OCI-LY7 (cell line): ENCODE results near the gene ANKZF1. TPM values are rescaled to one million over a fixed set of nuclear protein-coding genes. Genes with fewer than 3 reads are reported as not detected.

ENCODE experiments used
- Bru-seq: library from RNA; stranded (reverse); fragments of 400-500 nt; gene quantifications from one replicate; lab custom pipeline; 2021; lab: Mats Ljungman, UMichigan
- BruChase-seq, 2 experiments: library from RNA; stranded (reverse); fragments of 400-500 nt; gene quantifications; one replicate each; lab custom pipeline; 2021; lab: Mats Ljungman, UMichigan
- BruUV-seq: library from RNA; stranded (reverse); fragments of 400-500 nt; replicated peaks from 2 replicates; lab custom pipeline; 2021; lab: Mats Ljungman, UMichigan
- CTCF ChIA-PET: fragments of 300-600 bp; sonication (Branson Sonifier 250); formaldehyde crosslinking; loops from one replicate; lab custom pipeline; 2022; ENCODE audit warnings: antibody characterized with exemption; ENCODE audit not compliant: unreplicated experiment; lab: Charles Lee
- POLR2A ChIA-PET: fragments of 300-600 bp; sonication (Branson Sonifier 250); formaldehyde crosslinking; loops from one replicate; lab custom pipeline; 2022; ENCODE audit warnings: antibody characterized with exemption; lab: Charles Lee
- DNase-seq: peaks from one replicate; pipeline ENCODE4 v3.0.0-alpha.2; 2015; ENCODE audit warnings: low spot score
- H2AFZ ChIP-seq: fragments of 200-600 bp; sonication (generic), shearing (Covaris generic); 2 replicates; pipeline ENCODE4 v1.6.1; 2014; ENCODE audit warnings: mild to moderate bottlenecking, antibody characterized with exemption, low read length, moderate library complexity
- H3K27ac ChIP-seq: fragments of 200-600 bp; sonication (generic); 2 replicates; pipeline ENCODE4 v1.5.1; 2014; ENCODE audit warnings: mixed run types, low read depth, mild to moderate bottlenecking, moderate library complexity, low read length, inconsistent platforms; ENCODE audit not compliant: poor library complexity, severe bottlenecking
- H3K36me3 ChIP-seq: fragments of 200-600 bp; sonication (generic); 2 replicates; pipeline ENCODE4 v1.6.1; 2014; ENCODE audit warnings: mild to moderate bottlenecking, antibody characterized with exemption, low read length, moderate library complexity, mixed read lengths; ENCODE audit not compliant: insufficient read depth
- H3K4me1 ChIP-seq: fragments of 200-600 bp; sonication (generic); 2 replicates; pipeline ENCODE4 v1.5.1; 2014; ENCODE audit warnings: mild to moderate bottlenecking, low read length; ENCODE audit not compliant: insufficient read depth, poor library complexity, severe bottlenecking
- H3K4me2 ChIP-seq: fragments of 200-600 bp; sonication (generic); 2 replicates; pipeline ENCODE4 v1.6.1; 2014; ENCODE audit warnings: mild to moderate bottlenecking, low read length
- H3K4me3 ChIP-seq: fragments of 200-600 bp; sonication (generic); 2 replicates; pipeline ENCODE4 v1.5.1; 2014; ENCODE audit warnings: mild to moderate bottlenecking, low read depth, low read length; ENCODE audit not compliant: poor library complexity, severe bottlenecking
- H3K79me2 ChIP-seq: fragments of 200-600 bp; sonication (generic); 2 replicates; pipeline ENCODE4 v1.6.1; 2016; ENCODE audit warnings: low read depth, mild to moderate bottlenecking, low read length, moderate library complexity, mixed read lengths; ENCODE audit not compliant: insufficient read depth
- H3K9me2 ChIP-seq: fragments of 200-600 bp; sonication (generic); 2 replicates; pipeline ENCODE4 v1.6.1; 2016; ENCODE audit warnings: mild to moderate bottlenecking, low read length, mixed read lengths; ENCODE audit not compliant: insufficient read depth
- H3K9me3 ChIP-seq: fragments of 200-600 bp; sonication (generic); 2 replicates; pipeline ENCODE4 v1.6.1; 2014; ENCODE audit warnings: mild to moderate bottlenecking, mixed run types, low read length, mixed read lengths
- H4K20me1 ChIP-seq: fragments of 200-600 bp; sonication (generic); 2 replicates; pipeline ENCODE4 v1.6.1; 2014; ENCODE audit warnings: mild to moderate bottlenecking, antibody characterized with exemption, low read length, moderate library complexity, mixed read lengths; ENCODE audit not compliant: insufficient read depth
- EZH2phosphoT487 ChIP-seq: fragments of 200-600 bp; sonication (generic); IDR thresholded peaks from 2 replicates; pipeline ENCODE4 v1.6.1; 2018; ENCODE audit warnings: low read depth, borderline replicate concordance, mild to moderate bottlenecking, mixed run types, antibody characterized with exemption, low read length, moderate library complexity, mixed read lengths
- intact Hi-C: fragments of 100-400 bp; cut with micrococcal nuclease; formaldehyde crosslinking; loops from one replicate; pipeline ENCODE4 v1.10.0; 2022; ENCODE audit not compliant: unreplicated experiment
- long read RNA-seq: library from polyadenylated mRNA; stranded (forward); transcript quantifications from one replicate; pipeline ENCODE4 v2.0.0, GENCODE V29; 2022
- total RNA-seq, 2 experiments: library from RNA; depleted of rRNA in 1 of 2; stranded (reverse); fragments of >200 nt in 1 of 2; shearing (Covaris generic) in 1 of 2; gene quantifications; 2 replicates each; pipeline ENCODE4 v1.2.3, GENCODE V29; 2014 to 2022
- TF ChIP-seq, protein P1 (sequence below): fragments of 200-600 bp; sonication (generic); conservative IDR thresholded peaks from 2 replicates; pipeline ENCODE4 v1.5.1; 2014; ENCODE audit warnings: mild to moderate bottlenecking, antibody characterized with exemption, low read length, moderate library complexity, mixed read lengths

Gene ANKZF1, protein sequence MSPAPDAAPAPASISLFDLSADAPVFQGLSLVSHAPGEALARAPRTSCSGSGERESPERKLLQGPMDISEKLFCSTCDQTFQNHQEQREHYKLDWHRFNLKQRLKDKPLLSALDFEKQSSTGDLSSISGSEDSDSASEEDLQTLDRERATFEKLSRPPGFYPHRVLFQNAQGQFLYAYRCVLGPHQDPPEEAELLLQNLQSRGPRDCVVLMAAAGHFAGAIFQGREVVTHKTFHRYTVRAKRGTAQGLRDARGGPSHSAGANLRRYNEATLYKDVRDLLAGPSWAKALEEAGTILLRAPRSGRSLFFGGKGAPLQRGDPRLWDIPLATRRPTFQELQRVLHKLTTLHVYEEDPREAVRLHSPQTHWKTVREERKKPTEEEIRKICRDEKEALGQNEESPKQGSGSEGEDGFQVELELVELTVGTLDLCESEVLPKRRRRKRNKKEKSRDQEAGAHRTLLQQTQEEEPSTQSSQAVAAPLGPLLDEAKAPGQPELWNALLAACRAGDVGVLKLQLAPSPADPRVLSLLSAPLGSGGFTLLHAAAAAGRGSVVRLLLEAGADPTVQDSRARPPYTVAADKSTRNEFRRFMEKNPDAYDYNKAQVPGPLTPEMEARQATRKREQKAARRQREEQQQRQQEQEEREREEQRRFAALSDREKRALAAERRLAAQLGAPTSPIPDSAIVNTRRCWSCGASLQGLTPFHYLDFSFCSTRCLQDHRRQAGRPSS
- total RNA-seq (2014; rRNA removed; shearing (Covaris generic)) (57.8 and 91.0 TPM in 2 replicates), total RNA-seq (2022) (73.2 and 82.4 TPM in 2 replicates), Bru-seq, nascent RNA (percentile 72 among the genes with signal in this experiment), BruChase-seq, experiment 1, labeled RNA remaining after a 6-hour chase (percentile 76 among the genes with signal in this experiment), BruChase-seq, experiment 2, labeled RNA remaining after a 2-hour chase (percentile 83 among the genes with signal in this experiment)
- long read RNA-seq, transcript ANKZF1-201 (14 exons, 2,579 nt) = major isoform, 25 of 76 reads
- long read RNA-seq, partial matches to known transcripts = 10 of 76 reads
- long read RNA-seq, other reads (novel, unspliced or antisense) = 35 of 76 reads

DNA sequence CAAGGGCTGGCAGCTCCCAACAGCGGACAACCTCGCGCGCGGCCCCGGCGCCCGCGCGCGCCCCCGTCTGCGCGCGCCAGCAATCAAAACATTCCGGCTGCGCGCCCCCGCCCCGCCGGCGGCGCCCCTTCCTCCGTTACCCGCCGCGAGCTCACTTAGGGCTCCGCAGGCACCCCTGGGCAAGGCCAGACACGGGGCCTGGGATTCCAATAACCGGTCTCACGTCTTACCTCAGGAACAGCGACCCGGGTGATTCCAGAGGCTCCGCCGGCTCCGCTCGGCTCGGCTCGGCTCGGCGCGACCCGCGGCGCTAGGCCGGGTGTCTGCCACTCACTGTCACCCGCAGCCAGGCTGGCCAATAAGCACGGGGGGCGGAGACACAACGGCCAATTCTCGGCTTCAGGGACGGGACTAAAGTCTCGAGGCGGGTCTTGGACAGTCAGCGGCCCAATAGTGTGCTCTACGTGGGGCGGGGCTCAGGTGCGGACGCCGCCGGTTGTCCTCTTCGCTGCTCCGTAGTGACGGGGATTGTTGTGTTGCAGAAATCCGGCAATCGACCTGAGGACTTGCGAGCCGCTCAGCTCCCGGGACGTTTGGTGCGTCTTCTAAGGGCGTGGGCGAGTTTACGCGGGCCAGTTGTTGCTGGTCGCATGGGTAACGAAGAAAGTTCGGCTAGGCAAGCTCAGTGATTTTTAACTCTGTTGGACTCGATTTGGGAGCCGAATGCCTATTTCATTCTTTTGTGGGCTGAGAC, at the start of gene ANKZF1, which contains the start of gene ATG9A:
Gene ANKZF1, plus strand, starts transcription at position 502 of the 754 bp plus-strand sequence. CDS start 452 bp downstream, outside the sequence.
Gene ATG9A, minus strand, starts transcription at position 332 of the 754 bp plus-strand sequence. CDS start 1,612 bp downstream, outside the sequence.
- Histone ChIP-seq H2AFZ (peak within 1 kb of the TSS; percentile 42; the same call in 1 of the 2 replicates), H3K9me3 (no peaks in the 10 kb centered on the region), H3K27ac (peak within 1 kb of the TSS; percentile 76), H4K20me1 (no peaks in the 10 kb centered on the region), H3K4me1 (peaks cover 16% of the 10 kb centered on the region), H3K79me2 (peaks cover 19% of the 10 kb centered on the region; the same call in 1 of the 2 replicates), H3K4me3 (peak within 1 kb of the TSS; percentile 87), H3K36me3 (peaks cover 51% of the 10 kb centered on the region), H3K9me2 (no peaks in the 10 kb centered on the region), H3K4me2 (peak within 1 kb of the TSS; percentile 99)
- ChIA-PET CTCF (interaction anchor here (0.6 kb wide), 1 partner anchor 10 kb away, joined by 5 read pairs; no protein-coding TSS in a partner anchor), POLR2A (interaction anchor here (0.5 to 6.0 kb wide), 13 partner anchors 9 to 167 kb away, joined by 3 to 28 read pairs (median 3); partner anchors contain the start of genes CNPPD1, DNPEP, GLB1L and STK16)
- BruUV-seq = no TSS peak
- TF ChIP-seq EZH2phosphoT487 = no peak
- TF ChIP-seq, protein P1, sequence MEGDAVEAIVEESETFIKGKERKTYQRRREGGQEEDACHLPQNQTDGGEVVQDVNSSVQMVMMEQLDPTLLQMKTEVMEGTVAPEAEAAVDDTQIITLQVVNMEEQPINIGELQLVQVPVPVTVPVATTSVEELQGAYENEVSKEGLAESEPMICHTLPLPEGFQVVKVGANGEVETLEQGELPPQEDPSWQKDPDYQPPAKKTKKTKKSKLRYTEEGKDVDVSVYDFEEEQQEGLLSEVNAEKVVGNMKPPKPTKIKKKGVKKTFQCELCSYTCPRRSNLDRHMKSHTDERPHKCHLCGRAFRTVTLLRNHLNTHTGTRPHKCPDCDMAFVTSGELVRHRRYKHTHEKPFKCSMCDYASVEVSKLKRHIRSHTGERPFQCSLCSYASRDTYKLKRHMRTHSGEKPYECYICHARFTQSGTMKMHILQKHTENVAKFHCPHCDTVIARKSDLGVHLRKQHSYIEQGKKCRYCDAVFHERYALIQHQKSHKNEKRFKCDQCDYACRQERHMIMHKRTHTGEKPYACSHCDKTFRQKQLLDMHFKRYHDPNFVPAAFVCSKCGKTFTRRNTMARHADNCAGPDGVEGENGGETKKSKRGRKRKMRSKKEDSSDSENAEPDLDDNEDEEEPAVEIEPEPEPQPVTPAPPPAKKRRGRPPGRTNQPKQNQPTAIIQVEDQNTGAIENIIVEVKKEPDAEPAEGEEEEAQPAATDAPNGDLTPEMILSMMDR = no peak
- peak; percentile 99 for DNase-seq
- intact Hi-C loops = loop anchor here (1.0 kb wide), 6 partner anchors 20 to 159 kb away; partner anchors contain the start of genes DNAJB2, NHEJ1, RETREG2 and ZFAND2B

DNA sequence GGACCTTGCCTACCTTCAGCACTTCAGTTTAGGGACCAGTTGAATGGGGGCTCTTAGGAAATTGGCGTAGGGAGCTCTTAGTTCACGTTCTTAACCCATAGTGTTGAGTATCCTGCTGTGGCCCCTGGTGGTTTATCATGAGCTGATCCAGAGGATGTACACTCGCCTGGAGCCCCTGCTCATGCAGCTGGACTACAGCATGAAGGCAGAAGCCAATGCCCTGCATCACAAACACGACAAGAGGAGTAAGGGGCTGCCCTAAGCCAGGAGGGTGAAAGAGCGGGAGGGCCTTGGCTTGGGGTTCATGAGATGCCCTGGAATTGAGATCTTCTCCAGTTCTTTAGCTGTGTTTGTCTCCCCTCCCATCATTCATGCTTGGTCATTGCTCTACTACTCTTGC, 48.6 kb upstream of the ANKZF1 start:
- Histone ChIP-seq H3K9me3 (no peaks in the 10 kb centered on the region), H3K9me2 (no peaks in the 10 kb centered on the region), H3K27ac (no peak overlapping the region), H3K36me3 (peaks cover 67% of the 10 kb centered on the region), H3K4me1 (peaks cover 11% of the 10 kb centered on the region), H4K20me1 (0 out of 2 replicates have a peak, but pooled peaks cover 10% of the 10 kb centered on the region), H3K4me3 (no peak overlapping the region), H3K4me2 (no peak overlapping the region), H2AFZ (no peak overlapping the region), H3K79me2 (peaks cover 21% of the 10 kb centered on the region; the same call in 1 of the 2 replicates)
- no peak for TF ChIP-seq EZH2phosphoT487
- TF ChIP-seq, protein P1 = no peak
- ChIA-PET POLR2A (interaction anchor here (0.5 to 1.1 kb wide), 4 partner anchors 15 to 140 kb away, joined by 3 to 5 read pairs (median 3); partner anchors contain the start of gene CFAP65), CTCF (no interaction called here)
- no TSS peak for BruUV-seq
- no peak for DNase-seq
- intact Hi-C loops = no loop called here
